HG03097 (cell line): ENCODE data around the gene FUT6.
A peak's percentile ranks its signal among the peaks of the same experiment; 100 is the strongest.

ENCODE experiments used
- ATAC-seq: cut with Tn5 transposase; IDR thresholded peaks from one replicate; pipeline ENCODE4 v1.9.1; 2021; ENCODE audit not compliant: unreplicated experiment, low FRiP score

FUT6 gene

GRCh38 chr19:5806905-5807304, 32.6 kb downstream of the FUT6 start:
- no peak for ATAC-seq

- ATAC-seq: no peak
Measured at GRCh38 chr19:5806133-5806489, 33.4 kb downstream of the FUT6 start.

- ATAC-seq: no peak
Measured at GRCh38 chr19:5805462-5806132, 33.9 kb downstream of the FUT6 start.

DNA sequence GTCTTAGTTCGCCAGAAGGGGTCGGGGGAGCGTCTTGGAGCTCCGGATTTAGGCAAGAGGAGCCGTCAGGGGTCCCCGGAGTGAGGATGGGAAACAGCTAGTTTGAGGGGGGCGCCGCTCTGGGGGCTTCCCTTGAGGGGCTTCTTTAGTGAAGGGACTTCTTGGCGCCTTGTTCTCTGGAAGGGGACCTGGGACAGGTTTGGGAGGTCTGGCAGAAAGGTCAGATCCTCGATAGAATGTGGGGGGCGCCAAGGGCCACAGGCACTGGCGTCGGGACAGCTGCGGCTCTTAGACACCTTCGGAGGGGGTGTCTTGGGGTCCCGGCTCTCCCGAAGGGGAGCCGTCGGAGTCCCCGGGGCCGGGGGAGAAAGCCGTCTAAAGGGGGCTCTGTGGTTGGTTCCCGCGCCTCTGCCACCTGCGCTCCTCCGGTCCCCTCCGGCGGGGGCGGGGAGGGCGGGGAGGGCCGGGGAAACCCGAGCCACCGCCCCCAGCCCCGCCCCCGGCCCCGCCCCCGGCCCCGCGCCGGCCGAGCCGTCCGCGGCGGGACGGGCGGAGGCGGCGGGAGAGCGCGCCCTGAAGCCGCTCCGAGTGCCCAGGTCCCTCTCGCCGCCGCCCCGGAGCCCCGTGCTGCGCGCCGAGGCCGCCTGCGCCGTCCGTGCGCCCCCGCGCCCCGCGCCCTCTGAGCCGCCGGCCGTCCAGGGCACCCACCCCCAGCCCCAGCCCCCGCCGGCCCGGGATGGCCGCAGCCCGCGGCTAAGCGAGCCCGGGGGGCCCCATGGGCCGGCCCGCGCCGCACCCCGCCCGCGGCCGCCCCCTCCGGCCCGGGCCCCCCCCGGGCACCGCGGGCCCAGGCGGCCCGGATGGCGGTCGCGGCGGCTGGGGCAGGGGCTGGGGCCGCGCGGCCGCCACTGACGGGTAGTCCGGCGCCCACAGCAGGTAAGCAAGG, 34.7 kb downstream of the FUT6 start, which contains the start of gene NRTN:
NRTN (plus strand) TSS at position 552 of the 946 bp plus-strand sequence. CDS start 19,099 bp downstream, outside the sequence.
- ATAC-seq: no peak

- no peak for ATAC-seq
Measured at GRCh38 chr19:5803752-5804515, 35.6 kb downstream of the FUT6 start.

- ATAC-seq: no peak
Measured at GRCh38 chr19:5803441-5803751, 36.1 kb downstream of the FUT6 start.

- no peak for ATAC-seq
Measured at GRCh38 chr19:5801796-5802619, 37.5 kb downstream of the FUT6 start.

DNA sequence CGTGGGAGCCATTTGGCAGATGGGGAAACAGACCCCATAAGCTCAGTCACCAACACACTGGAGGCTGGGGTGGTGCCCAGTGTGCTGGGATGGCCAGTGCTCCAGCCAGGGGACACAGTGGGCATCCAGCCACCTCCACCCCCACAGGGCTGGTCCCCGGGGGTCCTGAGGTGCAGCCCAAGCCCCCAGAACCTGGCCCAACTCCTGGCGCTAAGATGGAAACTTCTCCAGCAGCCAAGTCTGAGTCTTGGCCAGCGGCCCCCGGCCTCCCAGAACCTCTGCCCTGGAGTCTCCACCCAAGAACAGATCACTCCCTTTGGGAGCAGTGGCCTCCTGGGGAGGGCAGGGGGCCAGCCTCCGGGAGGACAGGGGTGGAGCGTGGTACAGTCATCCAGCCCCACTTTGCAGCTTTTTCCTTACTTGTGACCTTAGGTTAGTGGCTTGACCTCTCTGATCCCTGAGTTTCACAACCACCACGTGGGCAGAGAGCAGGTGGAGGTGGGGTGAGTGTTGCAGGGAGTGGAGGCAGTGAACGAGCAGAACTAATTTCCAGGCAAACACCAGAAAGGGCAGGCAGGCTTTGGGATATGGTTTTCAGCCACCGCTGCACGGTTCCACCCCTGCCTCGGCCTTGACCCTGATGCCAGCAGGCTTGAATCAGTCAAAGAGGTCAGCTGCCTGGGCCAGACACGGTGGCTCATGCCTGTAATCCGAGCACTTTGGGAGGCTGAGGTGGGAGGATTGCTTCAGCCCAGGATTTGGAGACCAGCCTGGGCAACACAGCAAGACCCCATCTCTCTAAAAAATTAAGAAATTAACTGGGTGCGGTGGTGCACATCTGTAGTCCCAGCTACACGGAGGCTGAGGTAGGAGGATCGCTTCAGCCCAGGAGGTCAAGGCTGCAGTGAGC, 38.9 kb downstream of the FUT6 start:
- no peak for ATAC-seq

GRCh38 chr19:5799247-5800241, 40.0 kb downstream of the FUT6 start:
- ATAC-seq: no peak

DNA sequence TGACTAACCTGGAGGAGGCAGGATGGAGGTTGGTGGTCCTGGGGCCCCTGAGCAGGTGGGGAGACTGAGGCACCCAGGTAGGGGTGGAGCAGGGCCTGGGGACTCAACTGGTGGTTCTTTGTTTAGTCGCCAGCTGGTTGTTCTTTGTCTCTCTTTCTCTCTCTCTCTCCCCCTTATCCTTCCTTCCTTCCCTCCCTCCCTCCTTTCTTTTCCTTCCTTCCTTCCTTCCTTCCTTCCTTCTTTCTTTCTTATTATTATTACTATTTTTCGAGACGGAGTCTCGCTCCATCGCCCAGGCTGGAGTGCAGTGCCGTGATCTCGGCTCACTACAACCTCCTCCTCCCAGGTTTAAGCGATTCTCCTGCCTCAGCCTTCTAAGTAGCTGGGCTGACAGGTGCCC, 41.3 kb downstream of the FUT6 start:
- no peak for ATAC-seq

DNA sequence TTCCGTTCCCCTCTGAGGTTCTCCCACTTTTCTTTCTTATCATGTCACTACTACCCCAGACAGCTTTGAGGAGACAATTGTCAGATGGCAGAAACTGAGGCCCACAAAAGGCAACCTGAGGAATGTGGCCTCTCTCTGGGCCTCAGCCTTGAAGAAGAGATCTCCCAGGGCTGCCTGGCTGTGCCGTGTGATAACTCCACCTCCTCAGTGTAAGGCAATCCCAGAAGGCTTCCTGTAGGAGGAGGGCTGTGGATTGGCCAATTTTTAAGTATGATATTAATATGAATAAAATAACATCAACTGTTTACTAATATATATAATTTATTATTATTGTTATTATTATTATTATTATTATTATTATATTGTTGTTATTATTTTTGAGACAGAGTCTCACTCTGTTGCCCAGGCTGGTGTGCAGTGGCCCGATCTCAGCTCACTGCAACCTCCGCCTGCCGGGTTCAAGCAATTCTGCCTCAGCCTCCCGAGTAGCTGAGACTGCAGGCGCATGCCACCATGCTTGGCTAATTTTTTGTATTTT, 44.1 kb downstream of the FUT6 start:
- ATAC-seq: no peak

DNA sequence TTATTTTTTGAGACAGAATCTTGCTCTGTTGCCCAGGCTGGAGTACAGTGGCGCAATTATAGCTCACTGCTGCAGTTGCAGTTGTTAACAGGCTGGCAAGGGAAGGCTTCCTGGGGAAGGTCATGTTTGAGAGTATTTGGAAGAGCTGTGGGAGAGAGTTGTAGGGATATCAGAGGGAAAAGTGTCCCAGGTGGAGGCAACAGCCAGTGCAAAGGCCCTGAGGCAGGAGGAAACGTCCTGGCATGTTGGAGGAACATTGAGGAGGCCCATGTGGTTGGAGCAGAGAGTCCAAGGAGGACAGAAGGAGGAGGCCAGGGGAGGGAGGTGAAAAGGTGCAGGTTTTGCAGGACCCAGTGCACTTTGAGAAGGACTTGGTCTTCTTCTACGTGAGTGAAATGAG, 46.3 kb downstream of the FUT6 start:
- no peak for ATAC-seq

GRCh38 chr19:5792224-5792623, 47.3 kb downstream of the FUT6 start:
- ATAC-seq: no peak

DNA sequence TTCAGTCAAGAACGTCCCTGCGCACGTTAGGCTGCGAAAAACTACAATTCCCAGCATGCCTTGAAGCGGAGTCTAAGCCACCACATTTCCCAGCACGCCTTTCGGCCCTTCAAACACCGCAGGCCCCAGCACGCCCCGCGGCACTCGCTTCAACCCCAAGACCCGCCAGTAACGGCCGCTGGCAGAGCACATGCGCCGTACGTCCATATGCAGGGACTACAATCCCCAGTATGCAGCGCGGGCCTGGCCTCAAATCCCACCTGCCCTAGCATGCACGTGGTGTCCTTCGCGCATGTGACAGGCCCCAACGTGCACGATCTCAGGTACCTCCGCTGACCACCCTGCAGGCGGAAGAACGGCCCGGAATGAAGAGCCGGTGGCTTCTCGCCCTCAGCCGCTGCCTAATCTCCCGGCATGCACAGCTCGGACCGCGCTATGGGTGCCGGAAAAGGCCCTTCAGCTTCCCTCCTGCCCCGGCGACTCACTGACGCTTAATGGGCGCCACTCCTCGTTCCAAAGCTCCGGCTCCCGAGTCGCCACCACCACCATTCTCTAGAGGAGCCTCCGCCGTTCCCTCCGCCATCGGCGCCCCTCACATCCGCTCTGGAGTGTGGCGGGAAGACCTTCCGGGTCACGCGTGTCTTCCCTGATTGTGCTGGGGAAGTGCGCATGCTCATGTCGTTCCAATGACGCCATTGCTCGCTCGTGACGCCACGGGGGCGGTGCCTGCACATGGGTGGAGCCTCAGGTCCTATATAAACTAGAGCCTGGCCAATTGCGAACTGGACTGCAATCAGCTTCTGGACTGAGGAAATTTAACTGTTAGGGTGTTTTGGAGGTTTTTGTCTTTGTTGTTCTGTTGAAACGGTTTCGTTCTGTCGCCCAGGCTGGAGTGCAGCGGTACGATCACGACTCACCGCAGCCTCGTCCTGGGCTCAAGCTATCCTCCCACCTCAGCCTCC, 48.7 kb downstream of the FUT6 start, which contains the start of gene DUS3L:
DUS3L (minus strand) TSS at position 605 of the 962 bp plus-strand sequence; CDS start at position 583, 22 bp downstream.
- ATAC-seq: peak; percentile 90

GRCh38 chr19:5789886-5790558, 49.5 kb downstream of the FUT6 start:
- ATAC-seq: no peak

- ATAC-seq: no peak
Measured at GRCh38 chr19:5789351-5789761, 50.1 kb downstream of the FUT6 start.
